A549 (cell line): ENCODE results near the gene FGF14.

Experiments
- CTCF ChIP-seq: fragments of >200 bp; sonication (Bioruptor Twin); formaldehyde crosslinking; IDR thresholded peaks from 3 replicates; pipeline ENCODE4 v1.5.1; 2016
- EP300 ChIP-seq, 2 experiments: fragments of >200 bp; sonication (Bioruptor Twin); formaldehyde crosslinking; IDR thresholded peaks; 2 replicates in 1 of 2; 3 replicates in 1 of 2; pipeline ENCODE4 v1.6.1; 2016 to 2017
- REST ChIP-seq: fragments of 200-600 bp; sonication (generic); IDR thresholded peaks from 2 replicates; pipeline ENCODE4 v1.6.1; 2016; ENCODE audit warnings: antibody characterized with exemption, mild to moderate bottlenecking, moderate library complexity

GRCh38 chr13:101917833-101918661, 483.8 kb downstream of the FGF14 start:
- TF ChIP-seq EP300 (IDR thresholded peaks at IDR 0.05) (no peak), REST (no peak), CTCF (no peak)
